ENCODE results near the gene PDZRN4.
"Not testable (repeated sequence)": the region's sequence is repeated elsewhere in the genome, so short reads cannot be mapped to it uniquely, and the experiment has no call there.

Gene PDZRN4

GRCh38 chr12:41605545-41606305 is 417.6 kb downstream of the PDZRN4 start:
- no peaks in the 10 kb centered on the region for H3K27me3 ChIP-seq (ENCODE audit: insufficient read depth, low read length)
- no peak overlapping the region for H4K91ac ChIP-seq (ENCODE audit: low read depth, low read length)
- no peak overlapping the region for H3K14ac ChIP-seq (ENCODE audit: low read length)
- no peaks in the 10 kb centered on the region for H3K4me1 ChIP-seq (ENCODE audit: control insufficient read depth in 1 of 2, insufficient read depth in 2 of 2, low read length in 2 of 2)
- no peak overlapping the region for H3K9ac ChIP-seq (ENCODE audit: low read length)
- H3K27ac ChIP-seq (ENCODE audit: low read depth, low read length): no peak overlapping the region
- no peak overlapping the region for H4K12ac ChIP-seq (ENCODE audit: low read depth, low read length)
- H4K8ac ChIP-seq (ENCODE audit: low read depth, low read length): no peak overlapping the region
- H3K4ac ChIP-seq (ENCODE audit: low read depth, low read length): no peak overlapping the region
- no peaks in the 10 kb centered on the region for H3K79me2 ChIP-seq (ENCODE audit: control insufficient read depth, insufficient read depth, low read length, poor library complexity)
- H2BK12ac ChIP-seq (ENCODE audit: low read length): no peak overlapping the region
- no peak overlapping the region for H2AK5ac ChIP-seq (ENCODE audit: low read length)
- no CpG with 5 or more reads among the region's 16 CpGs for WGBS (ENCODE audit: extremely low coverage, insufficient coverage, insufficient read length)
- H3K79me1 ChIP-seq (ENCODE audit: low read length): no peaks in the 10 kb centered on the region
- no peak overlapping the region for H2BK120ac ChIP-seq (ENCODE audit: insufficient read depth, low read length, poor library complexity)
- no peaks in the 10 kb centered on the region for H3K36me3 ChIP-seq (ENCODE audit: control insufficient read depth in 1 of 2, insufficient read depth in 2 of 2, low read length in 2 of 2)
- H3K18ac ChIP-seq (ENCODE audit: low read length): no peak overlapping the region
- no peak overlapping the region for H2BK5ac ChIP-seq (ENCODE audit: low read depth, low read length, poor library complexity)
- no peaks in the 10 kb centered on the region for H3K9me3 ChIP-seq (ENCODE audit: insufficient read depth, low read depth, low read length)
- H3K23ac ChIP-seq (ENCODE audit: low read length): no peak overlapping the region
- no peak overlapping the region for H2AFZ ChIP-seq (ENCODE audit: insufficient read depth, low read length, poor library complexity)
- no peak overlapping the region for H3K4me3 ChIP-seq (ENCODE audit: low read depth, low read length)
- no peak overlapping the region for H3K4me2 ChIP-seq (ENCODE audit: low read length)
- peak in 1 of 2 donors; percentile 2 for DNase-seq

GRCh38 chr12:41606468-41607445 is 418.6 kb downstream of the PDZRN4 start:
- Histone ChIP-seq H3K79me2 (ENCODE audit: control insufficient read depth, insufficient read depth, low read length, poor library complexity) (no peaks in the 10 kb centered on the region), H3K4me1 (ENCODE audit: control insufficient read depth in 1 of 2, insufficient read depth in 2 of 2, low read length in 2 of 2) (no peaks in the 10 kb centered on the region), H4K91ac (ENCODE audit: low read depth, low read length) (no peak overlapping the region), H3K4me3 (ENCODE audit: low read depth, low read length) (no peak overlapping the region), H3K4ac (ENCODE audit: low read depth, low read length) (no peak overlapping the region), H3K18ac (ENCODE audit: low read length) (no peak overlapping the region), H3K27me3 (ENCODE audit: insufficient read depth, low read length) (no peaks in the 10 kb centered on the region), H2BK12ac (ENCODE audit: low read length) (no peak overlapping the region), H4K8ac (ENCODE audit: low read depth, low read length) (no peak overlapping the region), H4K12ac (ENCODE audit: low read depth, low read length) (no peak overlapping the region), H3K14ac (ENCODE audit: low read length) (no peak overlapping the region), H3K23ac (ENCODE audit: low read length) (no peak overlapping the region), H3K9me3 (ENCODE audit: insufficient read depth, low read depth, low read length) (no peaks in the 10 kb centered on the region), H2AK5ac (ENCODE audit: low read length) (no peak overlapping the region), H3K4me2 (ENCODE audit: low read length) (no peak overlapping the region), H2BK120ac (ENCODE audit: insufficient read depth, low read length, poor library complexity) (no peak overlapping the region), H2AFZ (ENCODE audit: insufficient read depth, low read length, poor library complexity) (no peak overlapping the region), H3K79me1 (ENCODE audit: low read length) (no peaks in the 10 kb centered on the region), H3K9ac (ENCODE audit: low read length) (no peak overlapping the region), H3K36me3 (ENCODE audit: control insufficient read depth in 1 of 2, insufficient read depth in 2 of 2, low read length in 2 of 2) (no peaks in the 10 kb centered on the region), H2BK5ac (ENCODE audit: low read depth, low read length, poor library complexity) (no peak overlapping the region), H3K27ac (ENCODE audit: low read depth, low read length) (no peak overlapping the region)
- no peak for DNase-seq
- no CpG with 5 or more reads among the region's 8 CpGs for WGBS (ENCODE audit: extremely low coverage, insufficient coverage, insufficient read length)

GRCh38 chr12:41612892-41613557 is 424.9 kb downstream of the PDZRN4 start:
- H3K27ac ChIP-seq (ENCODE audit: low read depth, low read length): no peak overlapping the region
- no peak overlapping the region for H3K4me3 ChIP-seq (ENCODE audit: low read depth, low read length)
- no peak overlapping the region for H3K4me2 ChIP-seq (ENCODE audit: low read length)
- H3K9ac ChIP-seq (ENCODE audit: low read length): no peak overlapping the region
- no peak overlapping the region for H4K91ac ChIP-seq (ENCODE audit: low read depth, low read length)
- no peak overlapping the region for H3K23ac ChIP-seq (ENCODE audit: low read length)
- no peaks in the 10 kb centered on the region for H3K79me2 ChIP-seq (ENCODE audit: control insufficient read depth, insufficient read depth, low read length, poor library complexity)
- H2AK5ac ChIP-seq (ENCODE audit: low read length): no peak overlapping the region
- H3K9me3 ChIP-seq (ENCODE audit: insufficient read depth, low read depth, low read length): no peaks in the 10 kb centered on the region
- no peak overlapping the region for H4K8ac ChIP-seq (ENCODE audit: low read depth, low read length)
- DNase-seq: no peak
- no peaks in the 10 kb centered on the region for H3K36me3 ChIP-seq (ENCODE audit: control insufficient read depth in 1 of 2, insufficient read depth in 2 of 2, low read length in 2 of 2)
- no peaks in the 10 kb centered on the region for H3K4me1 ChIP-seq (ENCODE audit: control insufficient read depth in 1 of 2, insufficient read depth in 2 of 2, low read length in 2 of 2)
- no peak overlapping the region for H3K14ac ChIP-seq (ENCODE audit: low read length)
- H2BK120ac ChIP-seq (ENCODE audit: insufficient read depth, low read length, poor library complexity): no peak overlapping the region
- H3K79me1 ChIP-seq (ENCODE audit: low read length): no peaks in the 10 kb centered on the region
- H3K18ac ChIP-seq (ENCODE audit: low read length): no peak overlapping the region
- H2BK12ac ChIP-seq (ENCODE audit: low read length): no peak overlapping the region
- H2AFZ ChIP-seq (ENCODE audit: insufficient read depth, low read length, poor library complexity): no peak overlapping the region
- H3K27me3 ChIP-seq (ENCODE audit: insufficient read depth, low read length): no peaks in the 10 kb centered on the region
- H2BK5ac ChIP-seq (ENCODE audit: low read depth, low read length, poor library complexity): no peak overlapping the region
- WGBS (ENCODE audit: extremely low coverage, insufficient coverage, insufficient read length): 100% methylated on average over 1 of the region's 3 CpGs
- no peak overlapping the region for H4K12ac ChIP-seq (ENCODE audit: low read depth, low read length)
- H3K4ac ChIP-seq (ENCODE audit: low read depth, low read length): no peak overlapping the region

- H3K4ac ChIP-seq (ENCODE audit: low read depth, low read length); H2BK12ac ChIP-seq (ENCODE audit: low read length); H3K23ac ChIP-seq (ENCODE audit: low read length); H3K9ac ChIP-seq (ENCODE audit: low read length); H4K8ac ChIP-seq (ENCODE audit: low read depth, low read length); H3K4me2 ChIP-seq (ENCODE audit: low read length); H3K14ac ChIP-seq (ENCODE audit: low read length); H3K79me1 ChIP-seq (ENCODE audit: low read length); H3K36me3 ChIP-seq (ENCODE audit: control insufficient read depth in 1 of 2, insufficient read depth in 2 of 2, low read length in 2 of 2); H3K27me3 ChIP-seq (ENCODE audit: insufficient read depth, low read length); H4K12ac ChIP-seq (ENCODE audit: low read depth, low read length); H2BK120ac ChIP-seq (ENCODE audit: insufficient read depth, low read length, poor library complexity); H2AK5ac ChIP-seq (ENCODE audit: low read length); H3K79me2 ChIP-seq (ENCODE audit: control insufficient read depth, insufficient read depth, low read length, poor library complexity); H3K4me3 ChIP-seq (ENCODE audit: low read depth, low read length); DNase-seq; H3K4me1 ChIP-seq (ENCODE audit: control insufficient read depth in 1 of 2, insufficient read depth in 2 of 2, low read length in 2 of 2); H3K27ac ChIP-seq (ENCODE audit: low read depth, low read length); H3K9me3 ChIP-seq (ENCODE audit: insufficient read depth, low read depth, low read length); H2BK5ac ChIP-seq (ENCODE audit: low read depth, low read length, poor library complexity); H3K18ac ChIP-seq (ENCODE audit: low read length); H2AFZ ChIP-seq (ENCODE audit: insufficient read depth, low read length, poor library complexity); H4K91ac ChIP-seq (ENCODE audit: low read depth, low read length): not testable (repeated sequence)
- WGBS (ENCODE audit: extremely low coverage, insufficient coverage, insufficient read length): no CpG with 5 or more reads among the region's 3 CpGs
These were observed 427.1 kb downstream of the PDZRN4 start for GRCh38 chr12:41615174-41615573.

Data from trophoblast cell (in vitro differentiated cells and primary cell).